CD1c-positive myeloid dendritic cell (primary cell): ENCODE data around the gene EPS8L1.
A peak's percentile ranks its signal among the peaks of the same experiment; 100 is the strongest.
"Not testable (repeated sequence)": the region's sequence is repeated elsewhere in the genome, so short reads cannot be mapped to it uniquely, and the experiment has no call there.

Experiments used
- DNase-seq: peaks from one replicate; pipeline ENCODE4 v3.0.0-alpha.2; 2016; ENCODE audit errors: extremely low spot score

EPS8L1 gene

DNA sequence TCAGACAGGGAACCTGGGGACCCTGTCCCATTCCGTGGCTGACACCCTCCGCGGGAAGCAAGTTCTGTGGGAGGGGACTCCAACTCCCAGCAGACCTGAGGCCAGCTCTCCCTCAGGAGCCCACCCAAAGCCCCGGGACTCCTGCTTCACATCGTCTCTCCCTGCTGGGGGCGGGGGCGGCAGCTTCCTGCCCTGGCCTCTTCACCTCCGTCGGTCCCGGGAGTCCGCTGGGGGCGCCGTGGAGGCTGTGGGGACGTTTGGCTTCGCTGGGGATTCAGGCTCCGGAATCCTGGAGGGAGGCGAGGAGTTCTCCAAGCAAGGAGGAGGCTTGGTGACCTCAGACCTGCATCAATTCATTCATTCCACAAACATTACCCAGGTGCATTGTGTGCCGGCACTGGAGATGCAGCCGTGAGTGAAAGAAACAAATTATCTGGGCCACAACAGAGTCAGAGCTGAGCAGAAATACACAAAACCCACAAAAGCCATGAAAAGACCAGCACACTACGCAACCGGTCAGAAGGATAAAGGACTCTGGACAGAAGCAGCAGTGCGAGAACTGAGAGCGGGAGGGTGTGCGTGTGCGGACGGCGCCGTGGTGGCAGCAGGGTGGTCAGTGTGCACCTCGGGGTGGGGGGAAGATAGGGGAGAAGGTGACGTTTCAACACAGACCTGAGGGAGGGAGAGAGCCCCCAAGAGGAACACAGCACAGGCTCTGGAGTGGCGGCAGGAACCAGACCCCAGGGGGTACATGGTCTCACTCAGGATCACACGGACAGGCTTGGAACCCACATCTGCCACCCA, 19.0 kb downstream of the EPS8L1 start:
- no peak for DNase-seq

DNA sequence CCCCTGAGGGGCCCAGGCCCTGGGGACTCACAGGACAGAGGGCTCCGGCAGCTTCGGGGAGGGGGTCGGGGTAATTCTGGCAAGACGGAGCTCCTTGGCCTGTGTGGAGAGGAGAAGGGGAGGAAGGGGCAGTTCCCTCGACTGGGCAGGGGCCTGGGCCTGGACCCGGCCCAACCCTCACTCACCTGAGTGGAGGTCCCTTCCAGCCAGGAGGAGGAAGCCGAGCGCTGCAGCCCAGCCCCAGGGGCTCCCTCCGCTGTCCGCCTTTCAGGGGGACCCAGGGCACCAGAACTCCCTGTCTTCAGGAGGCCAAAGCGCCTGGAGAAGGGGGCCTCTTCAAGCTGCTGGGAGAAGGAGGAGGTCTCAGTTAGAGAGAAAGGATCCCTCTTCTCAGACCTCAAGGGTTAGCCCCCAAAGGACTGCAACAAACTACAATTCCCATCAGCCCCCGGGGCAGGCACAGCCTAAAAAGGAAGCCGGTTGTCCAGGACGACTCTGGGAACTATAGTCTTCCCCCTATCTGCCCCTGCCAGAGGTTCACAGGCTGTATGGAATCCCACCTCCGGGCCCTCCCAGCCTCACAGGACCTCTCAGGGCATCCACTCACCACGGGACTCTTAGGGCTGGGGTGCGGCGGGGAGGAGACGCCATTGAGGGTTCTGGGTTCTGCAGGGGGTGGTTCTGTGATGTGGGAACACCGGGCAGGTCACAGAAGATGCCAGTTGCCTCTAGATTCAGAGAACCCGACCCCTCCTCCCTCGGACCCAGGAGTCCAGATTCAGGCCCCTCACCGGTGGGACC, 19.8 kb downstream of the EPS8L1 start:
- no peak for DNase-seq

DNA sequence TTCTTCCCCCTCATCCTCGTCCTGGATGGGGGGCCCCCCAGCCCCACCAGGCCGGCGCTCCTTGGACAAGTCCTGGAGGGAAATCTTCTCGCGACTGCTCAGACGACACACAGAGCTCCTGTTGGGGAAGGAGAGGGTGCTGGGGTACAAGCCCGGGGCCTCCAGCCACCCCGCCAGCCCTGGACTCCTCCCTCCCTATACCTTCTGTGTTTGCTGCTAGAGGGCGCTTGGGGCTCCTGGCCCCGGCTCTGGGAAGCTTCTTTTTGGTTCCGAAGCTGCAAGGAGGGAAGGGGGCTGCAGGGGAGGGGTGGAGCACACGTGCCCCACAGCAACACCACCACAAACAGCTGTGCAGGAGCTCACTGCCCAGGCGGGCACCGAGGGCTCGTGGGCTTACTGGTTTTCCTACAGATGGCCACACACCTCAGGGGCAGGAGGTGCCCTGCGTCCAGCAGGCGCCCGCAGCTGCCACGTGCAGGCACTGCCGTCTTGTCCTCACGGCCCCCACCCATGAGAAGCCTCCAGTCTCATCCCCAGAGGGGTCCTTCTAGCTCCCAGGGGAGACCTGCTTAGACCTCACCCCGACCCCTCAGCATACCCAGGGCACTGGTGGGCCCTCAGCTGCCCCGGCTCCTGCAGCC, 20.5 kb downstream of the EPS8L1 start:
- DNase-seq = no peak

DNA sequence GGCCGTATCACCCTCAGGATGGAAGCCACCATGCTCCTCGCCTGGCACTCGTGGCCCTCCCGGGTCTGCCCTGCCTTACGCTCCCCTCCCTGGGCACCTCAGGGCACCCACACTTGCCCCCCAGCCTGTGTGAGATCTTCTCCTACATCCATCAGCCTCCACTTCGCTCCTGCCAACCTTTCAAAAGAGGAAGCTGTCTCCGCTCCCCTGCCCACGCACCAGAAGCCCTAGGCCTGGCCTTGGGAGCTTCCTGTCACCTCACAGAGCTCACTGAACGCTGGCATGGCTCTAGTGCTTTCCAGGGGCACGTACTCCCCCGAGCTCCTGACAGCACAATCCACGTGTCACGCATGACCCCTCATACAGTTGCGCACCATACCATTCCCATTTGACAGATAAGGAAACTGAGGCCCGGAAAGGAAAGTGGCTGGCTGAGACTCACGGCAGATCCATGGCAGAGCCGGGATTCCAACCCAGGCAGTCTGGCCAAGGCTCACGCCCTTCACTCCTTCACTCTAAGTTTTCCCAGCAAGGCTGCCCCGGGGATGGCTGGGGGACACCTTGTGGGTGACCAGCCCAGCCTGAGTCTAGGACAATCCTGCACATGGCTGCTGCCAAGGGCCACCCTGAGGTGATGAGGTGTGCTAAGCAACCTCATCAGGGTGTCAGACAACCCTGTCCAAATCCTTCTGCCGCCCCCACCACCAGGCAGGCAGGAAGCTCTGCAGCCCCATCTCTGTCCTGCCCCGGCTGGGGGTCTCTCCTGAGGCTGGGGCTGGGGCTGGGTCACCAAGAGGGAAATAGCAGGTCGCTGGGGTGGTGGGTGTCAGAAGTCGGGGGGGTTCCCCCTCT, 22.4 kb downstream of the EPS8L1 start:
- peak; percentile 91 for DNase-seq

DNA sequence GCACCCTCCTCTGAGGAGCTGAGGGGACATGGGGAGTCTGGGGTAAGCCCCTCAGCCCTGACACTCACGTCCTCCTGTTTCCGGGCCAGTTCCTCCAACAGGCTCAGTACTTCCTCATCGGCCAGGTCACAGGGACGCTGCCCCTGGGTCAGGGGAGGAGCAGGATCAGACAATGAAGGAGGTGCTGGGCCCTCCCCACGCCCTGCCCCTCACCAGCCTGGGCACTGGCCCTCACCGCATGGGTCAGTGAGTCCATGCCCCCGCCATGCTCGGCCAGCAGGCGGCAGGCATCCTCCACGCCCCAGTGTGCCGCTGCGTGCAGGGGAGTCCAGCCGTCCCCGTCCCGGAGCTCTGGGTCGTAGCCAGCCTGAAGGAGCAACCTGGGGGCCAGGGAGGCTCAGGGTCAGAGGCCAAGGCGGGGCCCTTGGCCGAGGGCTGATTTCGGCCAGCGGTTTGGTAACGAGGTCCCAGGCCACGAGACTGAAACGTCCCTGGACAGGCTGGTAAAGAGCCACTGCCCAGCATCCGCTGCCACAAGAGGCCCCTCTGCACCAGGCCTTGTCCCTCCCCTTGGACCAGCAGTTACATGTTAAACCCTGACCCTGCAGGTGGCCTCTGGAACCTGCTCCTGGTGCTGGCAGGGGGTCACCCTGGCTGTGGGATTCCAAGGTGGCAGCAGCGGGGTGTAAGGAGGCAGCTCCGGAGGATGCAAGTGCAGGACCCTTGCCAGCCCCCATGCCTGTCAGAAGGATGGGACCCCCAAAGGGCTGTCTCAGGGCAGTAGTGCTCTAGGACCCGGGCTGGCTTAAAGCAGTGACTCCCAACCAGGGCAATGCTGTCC, 23.3 kb downstream of the EPS8L1 start:
- peak; percentile 66 for DNase-seq

DNA sequence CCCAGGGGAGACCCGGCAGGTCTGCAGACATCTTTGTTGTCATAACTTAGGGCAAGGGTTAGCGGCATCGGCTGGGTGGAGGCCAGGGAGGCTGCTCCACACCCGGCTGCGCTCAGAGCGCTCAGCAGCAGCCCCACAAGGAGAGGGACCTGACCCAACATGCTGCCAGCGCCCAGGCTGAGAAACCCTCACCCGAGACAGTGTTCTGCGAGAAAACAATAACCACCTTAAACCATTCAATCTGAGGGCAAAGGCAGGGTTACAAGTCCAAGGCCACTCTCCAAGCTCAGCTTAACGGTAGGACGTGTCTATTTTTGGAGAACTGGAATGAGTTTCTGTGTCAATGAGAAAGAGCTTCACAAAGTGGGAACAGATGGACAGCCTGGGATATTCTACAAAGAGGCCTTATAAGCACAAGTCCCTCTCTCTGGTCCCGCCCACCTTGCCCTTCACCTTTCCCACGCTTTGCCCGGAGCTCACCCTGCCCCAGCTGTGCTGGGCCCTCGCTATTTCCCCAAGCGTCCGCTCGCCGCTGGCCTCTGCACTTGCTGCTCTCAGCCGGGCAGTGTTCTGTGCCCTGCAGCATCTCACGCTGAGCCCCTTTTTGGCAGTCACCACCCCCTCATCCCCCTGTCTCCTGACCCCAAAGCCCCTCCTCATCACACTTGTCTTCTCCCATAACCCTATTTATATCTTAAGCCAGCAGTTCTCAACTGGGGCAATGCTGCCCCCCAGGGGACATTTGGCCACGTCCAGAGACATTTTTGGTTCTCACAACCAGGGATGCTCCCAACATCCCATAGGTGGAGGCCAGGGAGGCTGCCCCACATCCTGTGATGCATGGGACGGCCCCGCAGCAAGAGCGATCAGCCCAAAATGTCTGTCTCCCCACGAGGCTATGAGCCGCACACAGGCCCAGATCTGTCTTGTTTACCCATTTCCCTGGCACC, 24.2 kb downstream of the EPS8L1 start:
- DNase-seq = no peak

DNA sequence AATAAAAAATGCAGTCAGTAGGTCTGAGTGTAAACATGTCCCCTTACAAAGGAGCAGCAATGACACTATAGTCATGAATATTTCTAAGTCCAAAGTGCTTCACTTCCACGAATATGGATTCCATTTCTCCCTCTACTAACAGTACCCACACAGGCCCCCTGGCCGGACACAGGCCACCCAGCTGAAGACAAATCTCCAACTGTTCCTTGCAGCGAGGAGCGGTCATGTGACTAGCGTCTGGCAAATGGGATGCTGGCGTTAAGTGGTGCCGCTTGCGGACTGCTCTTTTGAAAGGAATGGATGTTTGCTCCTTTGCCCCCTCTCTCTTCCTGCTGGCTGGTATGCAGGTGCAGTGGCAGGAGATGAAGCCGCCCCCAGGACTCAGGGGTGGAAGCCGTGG, 25.6 kb downstream of the EPS8L1 start:
- DNase-seq = no peak

DNA sequence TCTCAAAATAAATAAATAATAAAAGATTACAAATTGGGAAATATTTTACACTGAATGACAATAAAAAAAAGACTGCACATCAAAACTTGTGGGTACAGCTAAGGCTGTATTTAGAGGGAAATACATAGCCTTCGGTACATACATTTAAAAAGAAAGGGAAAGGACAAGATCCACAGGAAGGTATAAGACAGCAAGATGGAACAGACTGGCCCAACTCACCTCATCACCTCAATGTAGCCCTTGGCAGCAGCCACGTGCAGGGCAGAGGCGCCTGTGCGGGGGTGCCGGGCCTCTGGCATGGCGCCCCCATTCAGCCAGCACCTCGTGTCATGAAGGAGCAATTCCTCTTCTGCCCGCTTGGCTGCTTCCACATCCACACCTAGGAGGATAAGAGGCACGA, 27.5 kb downstream of the EPS8L1 start:
- DNase-seq = no peak

DNA sequence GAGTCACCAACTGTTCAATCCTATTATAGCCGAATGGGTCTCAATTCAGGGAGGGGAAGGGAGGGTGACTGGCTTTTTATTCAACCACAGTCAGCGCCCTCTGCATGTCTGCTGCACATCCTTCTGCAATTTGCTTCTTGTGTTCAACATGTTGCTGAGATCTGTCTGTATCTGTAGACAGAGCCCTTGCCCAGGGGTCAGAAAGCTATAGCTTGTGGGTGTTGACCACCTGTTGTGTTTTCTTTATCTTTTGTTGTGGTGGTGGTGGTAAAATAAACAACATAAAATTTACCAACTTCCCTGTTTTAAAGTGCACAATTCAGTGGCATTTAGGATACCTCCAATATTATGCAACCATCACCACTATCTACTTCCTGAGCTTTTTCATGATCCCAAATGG, 29.6 kb downstream of the EPS8L1 start:
- no peak for DNase-seq

DNA sequence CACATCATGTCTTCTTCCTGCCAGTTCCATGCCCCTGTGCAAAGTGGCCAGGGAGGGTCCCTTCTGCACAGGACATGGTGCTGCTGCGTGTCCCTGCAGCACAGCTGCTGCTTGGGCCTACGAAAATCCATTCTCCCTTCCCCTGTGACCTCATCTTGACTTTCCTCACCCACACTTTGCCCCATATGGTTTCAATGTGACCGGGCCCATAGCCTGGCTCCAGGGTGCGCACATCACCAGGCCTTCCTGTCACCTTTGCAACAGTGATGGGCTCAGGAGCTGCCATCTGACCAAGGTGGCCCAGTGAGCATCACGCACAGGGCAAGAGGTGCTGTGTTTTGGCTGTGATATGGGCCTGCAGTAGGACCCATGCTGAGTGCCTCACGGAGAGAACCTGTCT, 30.9 kb downstream of the EPS8L1 start:
- DNase-seq = no peak

DNA sequence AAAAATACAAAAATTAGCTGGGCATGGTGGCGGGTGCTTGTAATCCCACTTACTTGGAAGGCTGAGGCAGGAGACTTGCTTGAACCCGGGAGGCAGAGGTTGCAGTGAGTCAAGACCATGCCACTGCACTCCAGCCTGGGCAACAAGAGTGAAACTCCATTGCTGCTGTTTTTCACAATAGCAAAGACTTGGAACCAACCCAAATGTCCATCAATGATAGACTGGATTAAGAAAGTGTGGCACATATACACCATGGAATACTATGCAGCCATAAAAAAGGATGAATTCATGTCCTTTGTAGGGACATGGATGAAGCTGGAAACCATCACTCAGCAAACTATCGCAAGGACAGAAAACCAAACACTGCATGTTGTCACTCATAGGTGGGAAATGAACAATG, 31.6 kb downstream of the EPS8L1 start:
- not testable (repeated sequence) for DNase-seq

DNA sequence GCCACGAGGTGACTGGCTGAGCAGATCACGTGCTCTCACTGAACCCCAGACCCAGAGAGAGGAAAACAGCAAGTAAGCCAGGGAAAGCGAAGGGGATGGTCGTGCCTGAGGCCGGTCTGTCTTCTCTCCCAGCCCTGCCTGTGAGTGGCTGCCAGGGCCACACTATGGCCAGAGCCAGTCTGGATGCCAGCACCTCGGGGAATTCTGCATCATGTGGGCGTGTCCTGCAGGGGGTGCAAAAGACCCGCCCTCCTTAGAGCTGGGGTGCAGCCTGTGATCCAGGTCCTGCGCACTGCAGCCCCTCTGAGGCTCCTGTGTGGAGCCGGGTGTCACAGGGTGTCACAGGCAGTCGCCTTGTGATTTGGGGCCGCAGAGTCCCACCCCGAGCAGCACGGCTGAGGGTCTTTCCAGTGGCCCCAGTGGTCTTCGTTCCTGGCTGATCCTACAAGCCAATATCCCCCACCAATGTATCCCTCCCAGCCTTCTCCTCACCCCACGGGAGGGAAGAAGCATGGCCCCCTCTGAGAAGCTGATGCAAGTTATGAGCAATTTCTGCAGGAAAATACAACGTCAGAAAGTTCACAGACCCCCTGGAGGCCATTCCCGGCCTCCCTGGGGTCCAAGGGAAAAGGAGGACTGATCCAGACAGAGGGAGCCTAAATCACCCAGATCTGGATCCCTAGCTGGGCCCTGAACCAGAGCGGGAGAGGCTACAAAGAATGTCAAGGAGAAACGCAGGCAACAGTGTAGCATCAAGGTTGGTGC, 34.0 kb downstream of the EPS8L1 start:
- no peak for DNase-seq

DNA sequence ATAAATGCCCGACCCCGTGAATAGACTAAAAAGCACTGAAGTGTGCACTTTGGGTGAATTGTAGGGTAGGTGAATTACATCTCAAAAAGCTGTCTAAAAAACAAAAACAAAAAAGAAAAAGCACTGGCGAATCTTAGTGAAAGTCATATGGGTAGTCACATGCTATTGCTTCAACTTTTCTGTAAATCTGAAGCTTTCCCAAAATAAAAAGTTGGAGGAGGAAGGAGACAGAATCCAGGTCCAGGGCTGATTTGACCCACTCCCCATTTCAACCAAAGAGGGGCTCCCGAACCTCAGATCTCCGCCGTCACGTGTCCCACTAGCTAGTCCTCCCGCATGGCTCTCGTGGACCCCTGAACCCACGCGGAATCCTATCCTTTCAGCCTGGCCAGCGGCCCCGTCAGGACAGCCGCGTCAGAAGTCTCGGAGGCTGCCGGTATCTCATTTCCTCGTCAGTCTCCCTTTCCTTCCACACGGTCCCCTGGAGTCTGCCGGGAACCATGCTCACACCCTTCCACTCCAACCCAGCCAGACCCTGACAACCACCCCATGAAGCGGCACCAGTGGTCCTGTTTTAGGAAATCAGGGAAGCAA, 35.7 kb downstream of the EPS8L1 start:
- no peak for DNase-seq

DNA sequence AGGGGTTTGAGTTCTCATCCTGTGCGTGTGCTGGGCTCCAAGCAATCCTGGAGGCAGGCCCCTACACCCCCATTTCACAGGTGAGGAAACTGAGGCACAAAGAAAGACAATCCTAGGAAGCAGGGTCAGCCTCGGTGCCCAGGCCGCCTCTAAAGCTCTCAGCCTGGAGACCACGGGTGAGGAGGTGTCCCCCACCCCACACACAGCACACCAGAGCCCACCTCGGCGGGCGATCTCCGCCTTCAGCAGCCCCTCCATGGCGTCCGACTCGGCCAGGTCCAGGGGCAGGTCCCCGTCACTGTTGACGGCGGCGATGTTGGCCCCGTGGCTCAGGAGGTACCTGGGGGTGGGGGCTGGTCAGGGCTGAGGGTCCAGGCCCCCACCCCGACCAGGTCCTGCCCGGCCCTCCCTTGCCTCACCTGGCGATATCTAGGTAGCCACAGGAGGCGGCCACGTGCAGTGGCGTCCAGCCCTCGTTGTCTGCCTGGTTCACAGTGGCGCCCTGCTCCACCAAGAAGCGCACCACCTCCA, 36.6 kb downstream of the EPS8L1 start:
- no peak for DNase-seq

DNA sequence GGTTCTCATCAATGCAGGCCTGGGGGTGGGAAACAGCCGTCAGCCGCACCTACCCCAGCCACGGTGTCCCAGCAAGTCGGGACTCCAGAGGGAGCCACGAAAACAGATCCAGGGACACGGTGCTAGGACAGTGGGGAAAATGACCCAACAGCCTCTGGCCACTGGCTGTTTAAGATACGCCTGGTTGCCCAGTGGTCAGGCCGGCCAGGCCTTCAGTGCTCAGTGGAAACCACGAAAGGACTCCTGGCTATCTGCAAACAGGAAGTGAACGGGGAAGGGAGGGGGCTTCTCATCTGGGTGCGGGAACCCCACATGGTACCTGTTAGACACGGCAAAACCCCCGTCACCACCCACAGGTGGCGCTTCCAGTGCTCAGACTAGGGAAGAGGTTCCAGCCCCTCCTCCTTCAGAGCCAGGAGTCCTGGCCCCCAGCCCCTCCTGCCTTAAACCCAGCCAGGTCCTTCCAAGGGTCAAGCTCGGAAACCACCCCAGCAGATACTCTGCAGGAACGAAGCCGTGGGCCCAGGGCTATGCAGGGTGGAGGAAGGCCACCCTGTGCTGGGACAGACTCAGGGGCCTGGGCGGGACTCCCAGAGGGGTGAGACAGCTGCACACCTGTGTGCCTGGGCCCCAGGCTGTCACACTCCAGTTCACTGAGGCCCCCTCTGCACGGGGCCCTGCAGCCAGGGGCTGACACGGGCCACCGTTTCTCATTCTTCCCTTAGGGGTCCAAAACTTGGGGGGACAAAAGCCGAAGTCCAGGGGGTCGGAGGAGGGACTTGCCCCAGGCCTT, 37.3 kb downstream of the EPS8L1 start:
- DNase-seq = no peak

DNA sequence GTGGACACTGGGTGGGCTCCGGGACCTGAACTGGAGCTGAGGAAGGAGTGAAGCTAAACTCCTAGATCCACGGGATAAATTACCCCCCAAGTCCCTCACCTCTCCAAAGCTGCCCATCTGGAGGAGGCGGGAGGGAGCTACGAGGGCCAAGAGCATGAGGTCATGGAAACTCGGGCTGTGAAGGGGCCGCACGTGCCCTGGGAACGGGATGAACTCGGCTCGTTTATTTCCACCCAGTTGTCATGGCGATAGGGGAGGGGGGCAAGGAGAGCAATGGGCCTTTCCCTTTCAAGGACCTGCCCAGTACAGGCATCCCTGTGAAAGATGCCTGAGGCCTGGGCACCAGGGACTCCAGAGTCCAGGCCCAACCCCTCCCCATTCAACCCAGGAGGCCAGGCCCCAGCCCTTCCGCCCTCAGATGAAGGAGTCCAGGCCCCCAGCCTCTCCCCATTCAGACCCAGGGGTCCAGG, 37.9 kb downstream of the EPS8L1 start:
- DNase-seq = no peak

DNA sequence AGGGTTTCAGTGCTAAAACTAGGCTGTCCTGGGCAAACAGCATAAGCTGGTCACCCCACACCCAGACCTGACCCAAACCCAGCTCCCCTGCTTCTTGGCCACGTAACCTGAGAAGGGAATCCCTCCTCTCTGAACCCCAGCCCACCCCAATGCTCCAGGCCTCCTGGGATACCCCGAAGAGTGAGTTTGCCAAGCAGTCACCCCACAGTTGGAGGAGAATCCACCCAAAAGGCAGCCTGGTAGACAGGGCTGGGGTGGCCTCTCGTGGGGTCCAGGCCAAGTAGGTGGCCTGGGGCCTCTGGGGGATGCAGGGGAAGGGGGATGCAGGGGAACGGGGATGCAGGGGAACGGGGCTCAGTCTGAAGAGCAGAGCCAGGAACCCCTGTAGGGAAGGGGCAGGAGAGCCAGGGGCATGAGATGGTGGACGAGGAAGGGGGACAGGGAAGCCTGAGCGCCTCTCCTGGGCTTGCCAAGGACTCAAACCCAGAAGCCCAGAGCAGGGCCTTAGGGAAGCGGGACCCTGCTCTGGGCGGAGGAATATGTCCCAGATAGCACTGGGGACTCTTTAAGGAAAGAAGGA, 39.0 kb downstream of the EPS8L1 start:
- DNase-seq = no peak
